ENCODE data around the gene RPL26. TPM values are rescaled to one million over a fixed set of nuclear protein-coding genes. Genes with fewer than 3 reads are reported as not detected.

Gene RPL26
- total RNA-seq, 2 donors from 2014 or later = 1,739 to 2,129 TPM

GRCh38 chr17:8372422-8372821 lies 10.6 kb downstream of the RPL26 start:
- peaks cover 60% of the 10 kb centered on the region for H3K36me3 Mint-ChIP-seq (ENCODE audit: low read depth)
- H3K9me3 Mint-ChIP-seq = peaks cover 6% of the 10 kb centered on the region
- DNase-seq = no peak
- no peak for TF ChIP-seq CTCF (conservative IDR thresholded peaks at IDR 0.05)
- no peak overlapping the region for H3K4me3 ChIP-seq (ENCODE audit: low read length)
- H3K4me3 Mint-ChIP-seq = no peak overlapping the region
- 85 to 92% methylated on average over 5 to 7 of the region's 7 CpGs for WGBS, 2 experiments (ENCODE audit: insufficient coverage in 1 of 2, insufficient read length in 1 of 2)
- H3K9ac ChIP-seq (ENCODE audit: extremely low read depth, low read length, poor library complexity, severe bottlenecking) = no peak overlapping the region
- H3K27me3 Mint-ChIP-seq (ENCODE audit: insufficient read depth) = no peaks in the 10 kb centered on the region
- H3K4me1 ChIP-seq (ENCODE audit: control insufficient read depth, insufficient read depth, low read length) = no peaks in the 10 kb centered on the region
- H3K27me3 ChIP-seq (ENCODE audit: control insufficient read depth, insufficient read depth, low read length, poor library complexity, severe bottlenecking) = no peaks in the 10 kb centered on the region
- H3K4me1 Mint-ChIP-seq = peaks cover 14% of the 10 kb centered on the region
- H3K27ac Mint-ChIP-seq = no peak overlapping the region
- no peak overlapping the region for H3K27ac ChIP-seq (ENCODE audit: low read depth, low read length)
- H3K9me3 ChIP-seq (ENCODE audit: control insufficient read depth, low read length) = no peaks in the 10 kb centered on the region
- H3K36me3 ChIP-seq (ENCODE audit: control insufficient read depth, insufficient read depth, low read length) = peaks cover 25% of the 10 kb centered on the region

GRCh38 chr17:8371786-8372185 lies 11.2 kb downstream of the RPL26 start:
- Mint-ChIP-seq H3K27ac (no peak overlapping the region), H3K27me3 (ENCODE audit: insufficient read depth) (no peaks in the 10 kb centered on the region), H3K4me3 (no peak overlapping the region), H3K9me3 (peaks cover 6% of the 10 kb centered on the region), H3K36me3 (ENCODE audit: low read depth) (peaks cover 54% of the 10 kb centered on the region), H3K4me1 (peaks cover 13% of the 10 kb centered on the region)
- Histone ChIP-seq H3K4me3 (ENCODE audit: low read length) (no peak overlapping the region), H3K36me3 (ENCODE audit: control insufficient read depth, insufficient read depth, low read length) (peaks cover 19% of the 10 kb centered on the region), H3K27me3 (ENCODE audit: control insufficient read depth, insufficient read depth, low read length, poor library complexity, severe bottlenecking) (no peaks in the 10 kb centered on the region), H3K9me3 (ENCODE audit: control insufficient read depth, low read length) (no peaks in the 10 kb centered on the region), H3K4me1 (ENCODE audit: control insufficient read depth, insufficient read depth, low read length) (no peaks in the 10 kb centered on the region), H3K9ac (ENCODE audit: extremely low read depth, low read length, poor library complexity, severe bottlenecking) (no peak overlapping the region), H3K27ac (ENCODE audit: low read depth, low read length) (no peak overlapping the region)
- TF ChIP-seq CTCF (conservative IDR thresholded peaks at IDR 0.05) = no peak
- 90 to 93% methylated on average over 3 to 4 of the region's 4 CpGs for WGBS, 2 experiments (ENCODE audit: insufficient coverage in 1 of 2, insufficient read length in 1 of 2)
- no peak for DNase-seq

- WGBS, 2 experiments (ENCODE audit: insufficient coverage in 1 of 2, insufficient read length in 1 of 2) = 94 to 97% methylated on average over 8 of the region's 8 CpGs
- Histone ChIP-seq H3K27me3 (ENCODE audit: control insufficient read depth, insufficient read depth, low read length, poor library complexity, severe bottlenecking) (no peaks in the 10 kb centered on the region), H3K36me3 (ENCODE audit: control insufficient read depth, insufficient read depth, low read length) (peaks cover 17% of the 10 kb centered on the region), H3K4me3 (ENCODE audit: low read length) (no peak overlapping the region), H3K9me3 (ENCODE audit: control insufficient read depth, low read length) (no peaks in the 10 kb centered on the region), H3K27ac (ENCODE audit: low read depth, low read length) (no peak overlapping the region), H3K4me1 (ENCODE audit: control insufficient read depth, insufficient read depth, low read length) (no peaks in the 10 kb centered on the region), H3K9ac (ENCODE audit: extremely low read depth, low read length, poor library complexity, severe bottlenecking) (no peak overlapping the region)
- Mint-ChIP-seq H3K36me3 (ENCODE audit: low read depth) (peaks cover 52% of the 10 kb centered on the region), H3K27ac (no peak overlapping the region), H3K9me3 (peaks cover 4% of the 10 kb centered on the region), H3K27me3 (ENCODE audit: insufficient read depth) (no peaks in the 10 kb centered on the region), H3K4me3 (no peak overlapping the region), H3K4me1 (peaks cover 8% of the 10 kb centered on the region)
- no peak for DNase-seq
- TF ChIP-seq CTCF (conservative IDR thresholded peaks at IDR 0.05) = no peak
Measured at GRCh38 chr17:8369944-8370343, 13.0 kb downstream of the RPL26 start.

Measured in endodermal cell (in vitro differentiated cells).